NCI-H1048 (cell line): Measurements from ENCODE around the gene SIGLEC8.
"Not testable (repeated sequence)": the region's sequence is repeated elsewhere in the genome, so short reads cannot be mapped to it uniquely, and the experiment has no call there.

ENCODE experiments used
- DNase-seq: peaks from one replicate; lab custom pipeline; 2025; lab: John Stamatoyannopoulos, UW

SIGLEC8 gene

DNA sequence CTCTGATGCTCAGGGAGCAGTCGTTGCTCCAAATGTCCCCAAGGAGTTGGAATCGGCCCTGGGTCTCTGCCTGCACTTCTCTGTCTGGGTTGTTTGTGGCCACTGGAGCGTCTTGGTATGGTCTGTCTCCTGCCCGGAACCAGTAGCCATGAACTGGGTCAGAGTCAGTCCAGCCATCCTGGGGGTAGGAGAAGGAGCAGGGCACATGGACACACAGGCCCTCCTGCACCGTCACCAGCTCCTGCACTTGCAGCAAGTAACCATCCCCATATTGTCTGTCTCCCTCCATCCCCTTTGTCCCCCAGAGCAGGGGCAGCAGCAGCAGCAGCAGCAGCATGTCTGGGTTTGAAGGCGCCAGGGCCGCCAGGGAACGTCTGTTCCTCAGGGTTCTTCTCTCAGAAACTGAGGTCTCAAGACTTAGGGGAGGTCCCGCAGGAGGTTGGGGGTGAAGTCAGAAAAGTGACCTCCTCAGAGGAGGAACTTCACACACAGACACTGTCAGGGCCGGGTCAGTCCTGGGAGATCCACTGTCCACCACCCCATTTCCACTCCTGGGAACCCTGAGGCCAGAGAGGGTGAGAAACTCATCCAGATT, at the start of gene SIGLEC8:
TSS of gene SIGLEC8 (minus strand) at position 404 of the 595 bp plus-strand sequence. CDS start at position 337, 67 bp downstream.
- DNase-seq: no peak

DNA sequence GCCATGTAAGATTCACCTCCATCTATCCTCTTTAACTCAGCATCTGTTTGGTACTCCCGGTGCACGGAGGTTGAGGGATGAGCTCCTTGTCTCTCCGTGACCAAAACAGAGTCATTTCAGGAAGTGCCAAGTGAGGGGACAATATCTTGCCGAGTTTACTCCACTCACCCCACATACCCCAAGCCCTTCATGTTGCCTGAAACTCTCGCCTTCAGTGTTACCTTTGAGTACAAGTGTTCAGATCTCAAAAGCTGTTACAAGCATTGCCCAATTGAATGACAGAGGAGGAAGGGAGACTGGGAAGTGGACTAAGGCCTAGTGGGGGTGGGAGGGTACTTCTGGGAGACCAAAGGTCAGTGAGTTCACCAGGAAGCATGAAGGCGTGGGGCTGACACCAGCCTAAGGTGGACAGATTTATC, 49.4 kb upstream of the SIGLEC8 start:
- no peak for DNase-seq

DNA sequence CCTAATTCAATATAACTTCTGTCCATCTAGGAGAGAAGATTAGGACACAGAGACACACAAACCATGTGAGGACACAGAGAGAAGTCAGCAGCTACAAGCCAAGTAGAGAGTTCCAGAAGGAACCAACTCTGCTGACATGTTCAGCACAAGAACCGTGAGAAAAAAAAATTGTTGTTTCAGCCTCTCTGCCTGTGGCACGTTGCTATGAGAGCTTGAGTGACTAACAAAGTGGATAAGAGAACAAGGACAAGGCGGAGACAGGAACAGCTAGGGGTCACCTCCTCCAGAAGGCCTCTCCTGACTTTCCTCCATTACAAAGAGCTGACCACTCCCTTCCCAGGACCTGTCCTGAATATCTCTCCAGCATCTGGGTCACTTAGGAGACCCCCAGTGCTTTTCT, 48.9 kb upstream of the SIGLEC8 start:
- no peak for DNase-seq

DNA sequence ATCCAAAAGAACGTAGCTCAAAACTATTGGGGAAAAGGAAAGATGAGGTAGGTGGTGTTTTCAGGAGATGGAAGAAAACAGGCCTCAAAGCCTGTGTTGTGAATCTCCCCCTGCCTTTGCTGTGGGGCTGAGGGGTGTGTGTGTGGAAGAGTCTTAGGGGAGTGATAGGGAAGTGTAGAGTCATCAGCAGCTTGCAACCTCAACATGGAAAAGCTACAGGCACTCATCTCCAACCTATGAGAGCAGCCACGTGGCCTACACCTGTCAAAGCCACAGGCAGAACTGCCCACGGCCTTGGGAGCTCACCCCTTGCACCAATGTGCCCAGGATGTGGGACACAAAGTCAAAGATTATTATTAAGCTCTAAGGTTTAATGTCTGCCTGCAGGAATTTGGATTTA, 47.6 kb upstream of the SIGLEC8 start:
- DNase-seq: no peak

DNA sequence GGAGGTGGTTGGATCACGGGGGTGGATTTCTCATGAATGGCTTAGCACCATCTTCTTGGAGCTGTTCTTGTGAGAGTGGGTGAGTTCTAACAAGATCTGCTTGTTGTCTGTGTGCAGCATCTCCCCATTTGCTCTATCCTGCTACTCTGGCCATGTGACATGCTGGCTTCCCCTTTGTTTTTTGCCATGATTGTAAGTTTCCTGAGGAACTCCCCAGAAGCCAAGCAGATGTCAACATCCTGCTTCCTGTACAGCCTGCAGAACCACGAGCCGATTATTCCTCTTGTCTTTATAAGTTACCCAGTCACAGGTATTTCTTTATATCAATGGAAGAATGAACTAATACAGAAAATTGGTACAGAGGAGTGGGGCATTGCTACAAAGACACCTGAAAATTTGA, 45.6 kb upstream of the SIGLEC8 start:
- no peak for DNase-seq

DNA sequence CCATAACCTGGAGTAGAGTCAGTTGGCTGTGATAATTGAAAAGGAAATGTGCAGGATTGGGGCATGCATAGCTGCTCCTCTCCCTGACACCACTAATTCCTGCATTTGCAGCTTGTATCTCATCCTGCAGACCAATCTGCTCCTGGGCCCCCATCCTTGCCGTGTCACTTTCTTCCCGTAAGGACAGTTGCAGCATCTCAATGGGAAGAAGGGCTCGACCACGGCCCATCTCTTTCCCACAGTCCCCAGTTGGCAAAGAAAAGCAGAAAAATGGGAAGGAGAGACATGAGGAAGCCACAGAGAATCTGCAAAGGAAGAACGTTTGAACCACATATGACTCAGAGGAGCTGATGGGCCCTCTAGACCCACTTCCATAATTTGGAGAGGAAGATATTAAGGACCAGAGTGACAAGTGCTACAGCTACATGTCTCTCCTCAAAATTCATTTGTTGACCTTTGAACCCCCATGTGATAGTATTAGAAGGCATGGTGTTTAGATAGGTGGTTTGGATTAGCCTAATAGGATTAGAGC, 45.1 kb upstream of the SIGLEC8 start:
- DNase-seq: no peak

DNA sequence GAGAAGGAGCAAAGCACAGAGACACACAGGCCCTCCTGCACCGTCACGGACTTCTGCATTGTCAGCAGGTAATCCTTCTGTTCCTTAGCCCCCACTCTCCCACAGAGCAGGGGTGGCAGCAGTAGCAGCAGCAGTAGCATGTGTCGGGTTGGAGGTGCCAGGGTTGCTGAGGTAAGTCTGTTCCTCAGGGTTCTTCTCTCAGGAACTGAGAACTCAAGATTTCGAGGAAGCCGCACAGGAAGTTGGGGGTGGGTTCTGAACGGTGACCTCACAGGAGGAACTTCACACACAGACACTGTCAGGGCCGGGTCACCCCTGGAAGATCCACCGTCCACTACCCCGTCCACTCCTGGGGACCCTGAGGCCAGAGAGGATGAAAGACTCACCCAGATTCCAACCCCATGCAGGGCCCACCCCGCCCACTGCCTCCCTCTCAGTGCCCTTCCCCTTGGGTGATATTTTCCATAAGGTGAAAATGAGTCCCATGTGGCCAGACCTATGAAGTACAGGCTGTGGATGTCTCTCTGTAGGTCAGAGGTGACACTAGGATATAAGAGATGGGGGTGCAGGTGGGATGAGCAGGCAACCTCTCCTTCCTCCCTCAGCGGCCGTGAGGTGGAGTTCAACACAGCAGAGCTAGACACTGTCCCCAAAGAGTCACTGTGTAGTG, 43.5 kb upstream of the SIGLEC8 start, which contains the start of gene SIGLEC12:
TSS of gene SIGLEC12 (minus strand) at position 207 of the 670 bp plus-strand sequence. CDS start at position 140, 67 bp downstream.
- no peak for DNase-seq

DNA sequence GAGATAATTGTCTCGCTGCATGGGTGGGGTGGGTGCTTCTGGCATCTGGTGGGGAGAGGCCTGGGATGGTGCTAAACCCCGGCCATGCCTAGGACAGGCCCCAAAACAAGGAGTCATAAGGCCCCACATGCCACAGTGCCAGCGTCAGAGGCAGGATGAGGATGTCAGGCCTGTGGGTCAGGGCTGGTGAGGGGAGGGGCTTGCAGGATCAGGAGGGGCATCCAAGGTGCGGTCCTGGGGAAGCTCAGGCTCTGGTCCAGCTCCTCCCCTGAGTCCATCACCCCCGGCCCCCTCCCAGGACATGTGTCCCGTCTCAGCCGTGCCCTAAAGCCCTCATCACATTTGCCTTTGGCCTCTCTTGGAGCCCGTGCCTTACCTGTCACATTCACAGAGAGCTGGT, 42.7 kb upstream of the SIGLEC8 start:
- DNase-seq: not testable (repeated sequence)

DNA sequence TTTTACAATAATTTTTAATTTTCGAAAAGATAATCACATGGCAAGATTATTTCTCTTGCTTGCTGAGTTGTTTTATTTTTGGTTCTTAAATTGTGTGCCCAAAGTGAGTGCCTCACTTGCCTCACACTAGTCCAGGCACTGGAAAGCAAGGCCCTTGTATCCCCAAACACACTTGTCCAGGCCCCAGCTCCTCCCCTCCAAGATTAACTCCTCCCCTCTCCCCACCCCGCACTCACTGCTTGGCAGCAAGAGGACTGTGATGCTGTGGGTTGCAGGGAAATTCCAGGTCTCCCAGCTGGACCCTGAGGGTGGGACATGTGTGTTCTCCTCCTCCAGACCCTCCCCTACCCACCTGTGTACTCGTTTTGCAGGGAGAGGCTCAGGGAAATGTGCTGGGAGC, 39.4 kb upstream of the SIGLEC8 start:
- DNase-seq: no peak

DNA sequence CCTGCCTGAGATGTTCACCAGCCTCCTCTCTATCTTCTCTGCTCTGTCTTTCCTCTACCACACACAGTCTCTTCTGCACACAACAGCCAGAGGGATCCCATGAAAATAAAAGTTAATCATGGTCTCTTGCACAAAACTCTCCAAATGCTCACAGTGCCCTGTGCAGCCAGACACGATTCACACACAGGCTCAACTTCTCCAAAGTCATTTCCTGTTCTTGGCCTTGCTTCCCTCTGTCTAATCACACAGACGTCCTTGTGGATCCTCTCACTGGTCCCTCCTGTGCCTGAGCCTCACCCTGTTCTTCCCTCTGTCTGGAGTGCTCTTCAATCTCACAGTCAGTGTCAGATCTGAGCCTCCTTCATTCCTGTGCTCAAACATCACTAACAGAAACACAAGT, 35.5 kb upstream of the SIGLEC8 start:
- no peak for DNase-seq

DNA sequence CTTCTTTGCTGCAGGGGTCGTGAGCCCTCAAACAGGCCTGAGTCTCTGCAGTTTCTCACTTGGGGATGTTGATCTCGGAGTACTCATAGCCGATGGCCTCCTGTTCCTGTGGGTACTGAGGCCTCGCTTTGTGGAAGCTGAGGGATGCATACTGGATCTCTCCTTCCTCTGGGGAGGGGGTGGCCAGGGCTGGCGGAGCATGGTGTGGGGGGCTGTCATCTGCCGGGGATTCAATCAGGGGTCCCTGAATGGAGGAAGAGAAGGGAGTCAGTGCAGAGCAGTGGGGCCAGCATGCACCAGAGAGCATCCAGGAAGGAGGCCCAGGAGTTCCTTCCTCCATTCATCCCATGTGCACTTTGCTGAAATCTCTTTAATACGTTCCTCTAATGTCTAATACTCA, 33.3 kb upstream of the SIGLEC8 start:
- no peak for DNase-seq

DNA sequence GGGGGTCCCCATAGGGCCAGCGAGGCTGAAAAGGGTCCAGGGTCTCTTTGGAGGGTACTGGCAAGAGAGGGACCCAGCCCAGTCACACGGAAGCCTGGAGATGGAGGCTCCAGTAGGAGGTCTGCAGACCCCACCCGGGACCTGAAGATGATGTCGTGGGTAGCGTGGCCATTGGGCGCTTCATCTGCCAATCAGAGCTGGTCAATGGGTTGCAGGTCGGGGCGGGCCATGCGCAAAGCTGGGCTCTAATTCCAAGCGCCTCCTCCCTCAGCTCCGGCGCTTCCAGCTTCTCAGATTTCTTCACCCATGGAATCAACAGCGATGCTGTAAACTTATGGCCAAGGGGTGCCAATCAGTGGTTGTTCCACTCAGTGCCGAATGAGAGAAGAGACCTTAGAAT, 32.4 kb upstream of the SIGLEC8 start:
- DNase-seq: no peak

DNA sequence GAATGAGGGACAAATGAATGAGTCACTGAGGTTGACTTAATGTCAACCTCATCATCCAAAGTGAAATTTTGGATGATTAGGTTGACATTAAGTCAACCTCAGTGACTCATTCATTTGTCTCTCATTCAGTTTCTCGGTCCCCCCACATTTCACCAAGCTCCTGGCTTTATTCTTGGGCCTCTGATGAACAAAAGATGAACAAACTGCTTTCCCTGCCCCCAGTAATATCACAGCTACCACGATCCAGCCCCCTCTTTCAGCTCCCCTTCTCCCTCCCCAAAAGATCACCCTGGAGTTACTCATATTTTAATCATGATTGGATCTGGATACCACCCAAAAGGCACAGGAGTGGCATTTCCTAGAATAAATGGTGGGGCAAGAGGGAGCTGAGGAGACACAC, 30.9 kb upstream of the SIGLEC8 start:
- DNase-seq: no peak

DNA sequence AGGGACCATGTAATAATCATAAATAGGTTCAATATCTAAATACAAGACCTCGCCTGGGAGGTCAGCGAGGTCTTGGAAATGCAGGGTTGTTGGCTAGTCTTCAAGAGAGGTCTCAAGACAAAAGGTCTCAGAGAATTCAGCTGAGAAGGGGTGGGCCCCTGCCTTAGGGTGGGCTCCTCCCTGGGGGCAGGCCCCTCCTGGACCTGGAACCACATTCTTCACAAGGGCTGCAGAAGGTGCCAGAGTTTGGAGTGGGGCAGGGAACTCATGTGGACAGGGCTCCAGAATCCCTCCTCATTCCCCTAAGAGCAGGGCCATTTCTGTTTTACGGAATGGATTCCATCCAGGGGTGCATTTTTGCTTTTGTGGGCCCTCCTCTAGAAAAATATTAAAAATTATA, 30.2 kb upstream of the SIGLEC8 start:
- DNase-seq: no peak

DNA sequence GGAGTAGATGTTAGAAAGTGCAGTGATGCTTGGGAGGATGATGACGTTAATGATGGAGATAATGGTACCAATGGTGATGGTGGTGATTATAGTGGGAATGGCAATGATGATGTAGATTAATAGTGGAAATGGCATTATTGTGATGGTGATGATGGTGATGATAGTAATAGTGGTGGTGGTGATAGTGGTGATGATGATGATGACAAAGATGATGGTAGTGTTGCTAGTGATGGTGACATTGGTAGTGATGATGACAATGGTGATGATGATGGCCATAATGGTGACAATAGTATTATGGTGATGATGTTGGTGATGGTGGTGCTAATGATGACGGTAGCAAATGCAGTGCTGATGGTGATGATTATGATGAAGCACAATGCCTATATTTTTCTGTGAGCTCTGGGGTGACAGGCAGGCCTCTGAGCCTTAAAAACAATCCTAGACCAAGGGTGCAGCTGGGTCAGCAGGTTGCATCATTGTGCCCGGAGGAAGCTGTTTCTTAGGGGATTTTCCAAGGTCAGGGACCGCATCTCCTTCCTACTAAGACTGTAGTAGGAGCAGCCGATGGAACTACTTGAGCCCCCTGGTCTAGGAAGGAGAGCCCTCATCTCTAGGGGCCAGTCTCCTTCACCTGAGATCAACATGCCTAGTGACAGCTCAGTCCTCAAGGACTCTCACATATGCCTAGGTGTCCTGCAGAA, 27.9 kb upstream of the SIGLEC8 start:
- no peak for DNase-seq

DNA sequence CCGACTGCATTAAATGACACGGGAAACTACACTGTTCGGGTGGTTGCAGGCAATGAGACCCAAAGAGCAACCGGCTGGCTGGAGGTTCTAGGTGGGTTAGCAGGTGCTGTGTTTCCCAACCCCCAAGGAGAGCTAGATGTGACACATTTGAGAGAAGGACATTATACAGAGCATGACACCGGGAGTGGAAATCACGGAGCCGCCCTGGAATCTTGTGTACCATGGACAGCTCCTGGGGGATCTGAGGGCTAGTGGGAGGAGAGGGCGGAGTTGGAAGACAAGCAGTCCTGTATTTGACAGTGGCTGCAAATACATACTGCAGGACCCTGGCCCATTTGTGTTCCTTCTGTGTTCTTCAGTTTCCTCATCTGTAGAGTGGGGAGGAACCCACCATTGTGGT, 22.3 kb upstream of the SIGLEC8 start:
- no peak for DNase-seq

DNA sequence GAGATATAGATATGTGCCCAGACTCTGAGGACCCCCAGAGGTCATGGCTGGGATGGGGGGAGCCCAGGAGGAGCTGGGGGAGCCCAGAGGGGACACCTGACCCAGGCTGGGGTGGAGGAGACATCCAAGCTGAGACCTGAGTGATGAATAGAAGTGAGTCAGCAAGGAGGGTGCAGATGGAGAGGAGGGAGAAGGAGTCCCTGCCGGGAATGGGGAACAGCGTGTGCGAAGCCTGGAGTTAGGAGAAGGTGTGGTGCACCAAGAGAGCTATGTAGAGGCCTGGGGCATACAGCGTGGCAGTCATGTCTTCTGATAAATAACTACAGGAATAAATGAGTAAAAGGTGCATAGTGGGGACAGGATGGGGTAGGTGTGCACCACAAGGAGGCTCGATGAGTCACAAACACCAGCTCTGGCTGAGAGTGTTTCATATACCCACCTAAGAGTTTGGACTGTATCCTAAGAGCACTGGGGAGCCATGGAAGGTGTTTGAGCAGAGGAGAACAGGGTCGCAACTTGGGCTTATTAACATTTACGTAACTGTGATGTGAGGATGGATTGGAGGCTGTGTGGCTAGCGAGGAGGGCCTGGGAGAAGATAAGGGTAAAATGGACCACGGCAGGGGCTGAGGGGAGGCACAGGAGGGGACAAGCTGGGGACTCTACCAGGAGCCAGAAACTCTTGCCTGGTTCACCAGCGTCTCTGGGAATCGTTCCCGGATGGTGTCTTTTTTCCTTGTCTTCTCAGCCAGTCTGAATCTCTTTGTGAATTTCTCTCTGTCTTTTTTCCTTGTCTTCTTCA, 21.5 kb upstream of the SIGLEC8 start:
- no peak for DNase-seq

DNA sequence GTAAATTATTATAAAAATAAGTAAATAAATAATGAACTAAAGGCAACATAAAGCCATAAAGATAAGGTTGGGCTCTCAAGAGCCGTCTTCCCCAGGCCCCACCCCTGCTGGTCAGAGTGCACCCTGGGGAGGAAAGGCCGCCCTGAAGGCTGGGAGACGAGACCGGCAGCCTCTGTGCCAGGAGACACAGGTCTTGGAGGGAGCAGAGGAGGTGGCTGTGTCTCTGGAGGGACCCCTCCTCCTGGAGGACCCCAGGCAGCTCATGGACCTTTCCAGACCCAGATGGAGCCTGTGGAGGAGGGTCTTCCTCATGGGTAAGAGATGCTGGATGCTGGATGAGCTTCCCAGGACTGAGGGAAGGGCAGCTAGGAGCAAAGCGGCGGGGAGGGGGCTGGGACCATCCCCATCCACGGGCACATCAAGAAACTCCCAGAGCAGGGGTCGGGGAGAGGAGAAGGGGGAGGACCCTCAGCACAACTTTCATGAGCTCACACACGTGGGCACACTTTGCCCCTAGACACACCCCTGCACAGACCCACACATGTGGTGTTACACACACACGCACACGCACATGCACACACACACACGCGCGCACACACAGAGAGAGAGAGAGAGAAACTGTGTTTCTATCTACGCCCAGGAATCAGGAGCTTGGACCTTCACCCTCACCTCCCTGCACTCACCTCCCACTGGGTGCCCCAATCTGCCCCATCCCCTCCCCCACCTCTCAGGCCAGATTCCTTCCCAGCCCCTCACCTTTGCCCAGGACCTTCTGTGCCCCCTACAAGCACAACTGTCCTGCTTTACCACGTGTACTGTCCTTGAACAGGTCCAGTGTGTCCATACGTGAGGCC, 20.4 kb upstream of the SIGLEC8 start, which contains the start of gene CEACAM18:
TSS of gene CEACAM18 (plus strand) at position 159 of the 854 bp plus-strand sequence.
- no peak for DNase-seq

DNA sequence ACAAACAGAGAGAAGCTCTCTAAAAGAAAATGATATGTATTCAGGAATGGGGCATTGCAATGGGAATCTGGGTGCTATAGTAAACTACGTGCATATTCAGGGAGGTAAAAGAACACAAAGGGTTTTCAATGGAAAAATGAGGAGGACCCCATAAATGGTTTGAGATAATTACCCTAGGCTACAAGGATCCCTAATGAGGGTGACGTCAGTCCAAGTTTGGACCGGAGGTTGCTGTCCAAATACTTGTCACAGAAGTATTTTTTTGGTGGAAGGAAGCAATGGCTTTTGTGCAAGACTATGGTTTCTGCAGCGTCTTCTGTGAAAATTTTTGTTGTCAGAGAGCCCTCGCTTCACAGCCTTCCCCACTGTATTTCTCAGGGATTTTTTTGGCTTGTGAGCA, 19.1 kb upstream of the SIGLEC8 start:
- DNase-seq: no peak

DNA sequence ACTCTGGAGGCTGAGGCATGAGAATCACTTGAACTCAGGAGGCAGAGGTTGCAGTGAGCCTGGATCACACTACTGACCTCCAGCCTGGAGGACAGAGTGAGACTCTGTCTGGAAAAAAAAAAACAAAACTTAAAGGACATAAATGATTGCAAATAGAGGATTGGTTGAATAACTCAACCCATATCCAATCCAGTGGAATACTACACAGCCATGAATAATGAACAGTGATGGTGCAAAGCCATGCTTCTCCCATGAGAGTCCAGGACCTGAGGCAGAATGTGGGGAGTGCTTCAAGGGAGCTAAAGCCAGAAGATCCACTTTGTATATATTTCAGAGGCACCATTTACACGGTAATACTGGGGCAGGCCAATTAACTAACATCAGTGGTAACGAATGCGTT, 17.9 kb upstream of the SIGLEC8 start:
- no peak for DNase-seq
